GM12864 (cell line): Measurements from ENCODE around the gene GALNT6.

Experiments
- DNase-seq: peaks from one replicate; pipeline ENCODE4 v3.0.0-alpha.2; 2011; ENCODE audit warnings: low read depth
- H3K4me3 ChIP-seq: 2 replicates; pipeline ENCODE4 v1.5.1; 2011; ENCODE audit warnings: mild to moderate bottlenecking, low read depth, low read length, control low read depth
- CTCF ChIP-seq: IDR thresholded peaks from 2 replicates; pipeline ENCODE4 v1.5.1; 2011; ENCODE audit warnings: low read depth, mild to moderate bottlenecking, moderate library complexity, low read length, control low read depth, inconsistent platforms; ENCODE audit errors: missing control alignments

GALNT6 gene

GRCh38 chr12:51406290-51406689 is 15.1 kb upstream of the GALNT6 start:
- no peak for DNase-seq
- H3K4me3 ChIP-seq: no peak overlapping the region
- no peak for TF ChIP-seq CTCF

- H3K4me3 ChIP-seq: no peak overlapping the region
- no peak for DNase-seq
- no peak for TF ChIP-seq CTCF
Measured at GRCh38 chr12:51405801-51406207, 14.6 kb upstream of the GALNT6 start.

- DNase-seq: no peak
- no peak for TF ChIP-seq CTCF
- no peak overlapping the region for H3K4me3 ChIP-seq
Measured at GRCh38 chr12:51404627-51405026, 13.4 kb upstream of the GALNT6 start.

GRCh38 chr12:51403681-51404136 is 12.5 kb upstream of the GALNT6 start:
- no peak overlapping the region for H3K4me3 ChIP-seq
- no peak for DNase-seq
- TF ChIP-seq CTCF: no peak

- H3K4me3 ChIP-seq: no peak overlapping the region
- no peak for TF ChIP-seq CTCF
- no peak for DNase-seq
Measured at GRCh38 chr12:51403159-51403558, 12.0 kb upstream of the GALNT6 start.

- H3K4me3 ChIP-seq: no peak overlapping the region
- TF ChIP-seq CTCF: no peak
- no peak for DNase-seq
Measured at GRCh38 chr12:51401900-51402299, 10.7 kb upstream of the GALNT6 start.

GRCh38 chr12:51401486-51401885 is 10.3 kb upstream of the GALNT6 start:
- DNase-seq: no peak
- no peak for TF ChIP-seq CTCF
- no peak overlapping the region for H3K4me3 ChIP-seq
